ENCODE results near the gene C12orf50. TPM values are rescaled to one million over a fixed set of nuclear protein-coding genes. Genes with fewer than 3 reads are reported as not detected.
"Not testable (repeated sequence)": the region's sequence is repeated elsewhere in the genome, so short reads cannot be mapped to it uniquely, and the experiment has no call there.

C12orf50 gene, protein sequence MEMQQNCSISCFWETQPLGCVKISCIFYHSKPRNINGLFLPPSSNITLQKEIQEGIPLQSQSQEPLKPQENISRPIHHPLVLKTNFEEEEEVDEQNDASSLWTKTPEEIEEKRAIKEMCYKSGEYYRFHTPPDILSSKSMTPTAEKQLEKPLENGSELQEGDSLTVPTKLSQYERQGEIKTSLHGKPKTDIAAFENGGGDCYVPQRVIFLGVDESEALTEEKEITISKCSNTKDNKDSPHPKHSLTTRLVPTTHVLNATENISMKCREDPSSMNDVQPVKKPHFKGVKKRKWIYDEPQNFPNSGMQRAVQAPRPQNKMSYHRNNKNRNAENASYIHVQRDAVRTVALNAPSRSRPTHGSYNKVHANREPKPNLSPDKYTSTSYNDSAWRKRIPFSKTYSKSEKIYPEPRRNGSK
- total RNA-seq, result 0.05 TPM
- long read RNA-seq, result 0 reads

- ATAC-seq, result no peak
- DNase-seq (ENCODE audit: missing footprints), result no peak
- intact Hi-C loops (cut with DNase I), result no loop called here
These were observed at the start of gene C12orf50 for GRCh38 chr12:88029093-88029665. TSS of gene C12orf50 (minus strand) at chr12:88029401. CDS start at chr12:88026962, 2,439 bp downstream.

- ATAC-seq, result no peak
- intact Hi-C loops (cut with DNase I), result no loop called here
- DNase-seq (ENCODE audit: missing footprints), result no peak
These were observed 38.1 kb upstream of the C12orf50 start for GRCh38 chr12:88067301-88067700.

DNA sequence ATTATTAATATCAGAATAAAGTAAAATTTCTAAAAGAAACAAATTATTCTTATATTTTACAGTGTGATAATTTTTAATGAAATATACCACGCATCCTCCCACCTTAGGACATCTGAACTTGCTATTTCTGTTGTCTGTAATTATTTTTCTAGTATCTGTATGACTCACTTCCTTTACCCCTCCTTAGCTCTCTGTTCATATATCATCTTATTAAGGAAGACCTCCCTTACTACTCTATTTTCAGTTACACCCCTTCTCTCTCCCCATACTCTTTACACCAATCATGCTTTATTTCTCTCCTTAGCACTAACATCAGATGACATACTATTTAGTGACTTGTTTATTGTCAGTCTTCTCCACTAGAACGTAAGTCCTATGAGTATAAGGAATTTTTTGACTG lies 34.2 kb upstream of the C12orf50 start:
- no peak for DNase-seq (ENCODE audit: missing footprints)
- intact Hi-C loops (cut with DNase I), result no loop called here

GRCh38 chr12:88062474-88062873 lies 33.3 kb upstream of the C12orf50 start:
- intact Hi-C loops (cut with DNase I), result no loop called here
- ATAC-seq (no peak), DNase-seq (ENCODE audit: missing footprints) (no peak)

More for the DNA sequence above, 34.2 kb upstream of the C12orf50 start:
- no peak for ATAC-seq

DNA sequence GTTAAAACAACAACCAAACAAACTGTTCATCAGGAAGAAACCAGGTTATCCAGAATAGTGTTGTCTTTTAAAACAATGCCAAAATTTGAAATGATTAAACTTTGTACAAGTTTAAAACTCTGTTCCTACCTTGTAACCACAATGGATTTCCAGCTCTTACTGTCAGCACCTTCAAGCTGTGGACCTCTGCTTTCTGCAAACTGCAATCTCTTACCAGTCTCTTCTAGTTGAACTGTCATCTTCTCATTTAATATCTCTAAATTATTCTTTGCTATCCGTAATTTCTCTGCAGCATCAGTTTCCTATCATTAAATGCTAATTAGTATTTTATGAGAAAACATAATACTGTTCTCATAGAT lies 29.5 kb upstream of the C12orf50 start:
- intact Hi-C loops (cut with DNase I), result no loop called here
- ATAC-seq (peak; percentile 68), DNase-seq (ENCODE audit: missing footprints) (no peak)

DNA sequence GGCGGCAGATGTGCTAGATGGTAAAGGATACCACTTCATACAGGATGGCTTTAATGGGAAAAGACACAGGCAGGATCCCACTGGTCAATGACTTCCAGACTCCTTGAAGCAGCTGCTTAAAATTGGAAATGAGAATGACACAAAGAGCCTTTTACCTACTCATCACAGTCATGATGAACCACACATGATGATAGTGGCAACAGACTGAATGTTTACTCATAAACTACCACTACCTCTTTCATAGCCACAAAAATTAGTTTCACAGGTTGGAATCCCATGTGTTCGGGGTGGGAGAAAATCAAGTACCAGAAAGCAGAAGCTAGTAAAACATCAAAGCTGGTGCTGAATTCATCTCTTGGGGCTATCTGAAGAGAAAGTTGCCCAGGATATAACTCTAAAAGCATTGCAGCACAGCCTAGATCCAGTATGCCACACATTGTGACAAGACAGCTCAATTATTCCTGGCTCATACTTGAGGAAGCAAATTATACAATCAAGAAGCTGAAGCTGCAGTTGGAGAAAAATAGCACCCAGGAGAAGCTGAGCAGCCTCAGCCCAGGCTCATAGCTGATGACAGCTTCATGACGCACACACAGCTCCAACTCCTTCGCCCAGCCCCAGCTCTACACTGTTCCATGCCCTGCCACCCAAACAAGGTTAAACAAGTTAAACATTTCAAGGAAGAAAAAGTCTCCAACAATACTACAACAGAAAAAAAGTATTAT lies 29.0 kb upstream of the C12orf50 start:
- DNase-seq (ENCODE audit: missing footprints), result peak; percentile 62
- intact Hi-C loops (cut with DNase I), result no loop called here
- ATAC-seq, result peak; percentile 99

GRCh38 chr12:88056571-88056970 lies 27.4 kb upstream of the C12orf50 start:
- intact Hi-C loops (cut with DNase I), result no loop called here
- no peak for DNase-seq (ENCODE audit: missing footprints)
- ATAC-seq, result no peak

DNA sequence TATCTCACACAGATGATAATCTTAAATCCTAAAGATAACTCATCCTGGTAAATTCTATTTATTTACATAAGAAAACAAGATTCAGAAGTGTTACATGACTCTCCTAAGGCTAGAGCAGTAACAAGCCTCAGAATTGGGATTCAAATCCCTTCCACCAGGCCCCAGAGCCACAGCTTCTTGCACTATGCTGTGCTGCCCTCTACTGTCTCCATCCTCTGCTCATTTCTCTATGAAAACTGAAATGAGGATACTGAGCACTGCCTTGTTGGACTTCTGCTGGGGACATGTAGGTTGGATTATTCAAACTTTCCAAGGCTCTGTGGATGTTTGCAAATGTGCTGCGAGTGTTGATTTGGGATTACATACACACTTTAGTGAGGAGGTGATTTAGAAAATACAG lies 23.5 kb upstream of the C12orf50 start:
- ATAC-seq, result peak; percentile 46
- intact Hi-C loops (cut with DNase I), result no loop called here
- DNase-seq (ENCODE audit: missing footprints), result no peak

GRCh38 chr12:88044035-88044434 lies 14.8 kb upstream of the C12orf50 start:
- intact Hi-C loops (cut with DNase I), result no loop called here
- no peak for ATAC-seq

DNA sequence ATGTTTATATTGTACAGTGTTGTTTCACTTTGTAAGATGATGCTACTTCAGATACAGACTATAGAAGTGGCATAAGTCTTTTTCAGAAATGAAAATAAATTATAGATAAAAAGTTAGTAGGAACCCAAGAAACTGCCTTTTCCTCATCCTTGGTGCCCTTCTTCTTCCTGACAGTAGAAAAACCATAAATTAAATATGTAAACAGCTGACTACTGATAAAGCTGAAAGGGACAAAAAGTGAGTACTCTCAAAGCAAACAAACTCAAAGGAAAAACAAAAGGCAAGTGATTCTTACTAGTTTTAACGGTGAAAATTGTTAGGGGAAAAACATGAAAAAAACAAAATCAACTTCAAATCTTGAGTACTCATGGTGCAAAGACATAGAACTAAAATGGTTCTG lies 8.6 kb upstream of the C12orf50 start:
- DNase-seq (ENCODE audit: missing footprints) (no peak), ATAC-seq (no peak)
- intact Hi-C loops (cut with DNase I), result no loop called here

More at GRCh38 chr12:88044035-88044434, 14.8 kb upstream of the C12orf50 start:
- no peak for DNase-seq (ENCODE audit: missing footprints)

GRCh38 chr12:88036353-88036965 lies 7.3 kb upstream of the C12orf50 start:
- no peak for ATAC-seq
- intact Hi-C loops (cut with DNase I), result no loop called here
- no peak for DNase-seq (ENCODE audit: missing footprints)

GRCh38 chr12:88035907-88036289 lies 6.7 kb upstream of the C12orf50 start:
- intact Hi-C loops (cut with DNase I), result loop anchor here (1.0 kb wide), 1 partner anchor 106 kb away; the partner anchor contains the start of genes CEP290 and TMTC3
- ATAC-seq (peak; percentile 3), DNase-seq (ENCODE audit: missing footprints) (no peak)

DNA sequence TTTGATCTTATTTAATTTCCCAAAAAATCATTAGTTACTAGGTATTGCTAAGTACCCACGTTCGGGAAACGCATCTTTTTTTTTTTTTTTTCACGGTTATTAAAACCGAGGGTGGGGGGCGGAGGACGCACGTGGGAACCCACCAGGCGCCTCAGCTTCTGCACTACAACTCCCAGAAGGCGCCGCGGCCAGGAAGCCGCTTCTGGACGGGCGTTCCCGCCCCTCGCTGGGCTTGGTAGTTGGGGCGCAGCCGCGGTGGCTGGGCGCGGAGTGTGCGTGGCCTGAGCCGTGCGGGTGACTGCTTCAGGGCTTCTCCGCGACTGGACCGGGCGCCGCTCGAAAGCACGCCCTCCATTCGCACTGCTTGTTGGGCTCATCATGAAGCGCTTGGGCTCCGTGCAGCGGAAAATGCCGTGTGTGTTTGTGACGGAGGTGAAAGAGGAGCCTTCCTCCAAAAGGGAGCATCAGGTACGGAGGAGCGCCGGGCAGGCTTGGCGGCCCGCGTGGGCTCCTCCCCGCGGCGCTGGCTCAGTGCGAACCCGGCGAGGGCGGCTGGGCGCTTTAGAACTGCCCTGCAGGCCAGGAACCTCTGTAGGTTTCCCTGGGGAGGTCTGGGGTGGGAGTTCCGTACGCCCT lies 6.2 kb upstream of the C12orf50 start:
- intact Hi-C loops (cut with DNase I), result loop anchor here (1.0 kb wide), 1 partner anchor 107 kb away; the partner anchor contains the start of genes CEP290 and TMTC3
- ATAC-seq, result peak; percentile 100
- peak; percentile 95 for DNase-seq (ENCODE audit: missing footprints)

- intact Hi-C loops (cut with DNase I); DNase-seq (ENCODE audit: missing footprints); ATAC-seq: not testable (repeated sequence)
These were observed 2.0 kb upstream of the C12orf50 start for GRCh38 chr12:88031161-88031560.

GRCh38 chr12:88026196-88026595 lies 3.0 kb downstream of the C12orf50 start:
- no peak for ATAC-seq
- intact Hi-C loops (cut with DNase I), result no loop called here
- DNase-seq (ENCODE audit: missing footprints), result no peak

DNA sequence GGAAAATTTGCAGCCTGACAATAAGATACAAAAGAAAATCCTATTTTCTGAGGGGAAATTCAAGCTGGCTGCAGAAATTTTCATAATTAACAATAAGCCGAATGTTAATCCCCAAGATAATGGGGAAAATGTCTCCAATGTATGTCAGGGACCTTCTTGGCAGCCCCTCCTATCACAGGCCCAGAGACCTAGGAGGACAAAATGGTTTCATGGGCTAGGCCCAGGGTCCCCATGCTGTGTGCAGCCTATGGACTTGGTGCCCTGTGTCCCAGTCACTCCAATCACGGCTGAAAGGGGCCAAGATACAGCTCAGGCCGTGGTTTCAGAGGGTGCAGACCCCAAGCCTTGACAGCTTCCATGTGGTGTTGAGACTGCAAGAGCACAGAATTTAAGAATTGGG lies 11.2 kb downstream of the C12orf50 start:
- ATAC-seq (no peak), DNase-seq (ENCODE audit: missing footprints) (no peak)
- intact Hi-C loops (cut with DNase I), result no loop called here

DNA sequence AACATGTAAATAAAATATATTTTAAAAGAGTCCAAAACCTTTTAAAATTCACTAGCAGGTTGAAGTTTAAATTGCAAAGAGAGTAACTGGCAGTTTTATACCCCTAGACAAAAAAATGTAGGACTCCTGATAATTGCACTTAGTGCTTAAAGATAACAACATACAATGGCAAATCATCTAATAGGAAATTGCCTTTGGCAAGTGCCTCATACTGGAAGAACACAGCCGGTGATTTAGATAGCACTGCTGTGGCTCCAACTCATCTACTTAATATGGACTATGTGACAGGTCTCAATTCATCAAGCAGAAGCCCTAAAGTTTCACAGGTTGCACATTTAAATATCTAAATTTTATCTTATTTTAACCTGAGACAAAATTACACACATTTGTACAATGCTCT lies 13.4 kb downstream of the C12orf50 start:
- DNase-seq (ENCODE audit: missing footprints) (no peak), ATAC-seq (no peak)
- intact Hi-C loops (cut with DNase I), result no loop called here

DNA sequence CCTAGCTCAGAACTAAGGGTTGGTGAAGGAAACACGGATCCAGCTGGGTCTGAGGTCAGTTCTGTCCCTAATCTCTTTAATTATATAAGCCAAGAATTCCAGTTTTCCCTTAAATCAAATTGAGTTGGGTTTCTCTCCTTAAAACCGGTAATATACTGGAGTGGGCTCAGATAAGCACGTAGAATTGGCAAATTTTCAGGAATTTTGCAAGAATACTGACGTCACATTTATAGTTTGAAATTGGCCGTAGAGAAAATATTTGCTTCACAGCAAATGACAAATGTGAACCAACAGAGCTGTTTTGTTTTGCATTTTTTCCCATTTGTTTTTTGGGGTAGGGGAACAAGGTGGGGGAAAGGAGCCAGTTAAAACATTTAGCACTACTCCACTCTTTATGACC lies 17.4 kb downstream of the C12orf50 start:
- intact Hi-C loops (cut with DNase I), result no loop called here
- no peak for ATAC-seq
- DNase-seq (ENCODE audit: missing footprints), result no peak

DNA sequence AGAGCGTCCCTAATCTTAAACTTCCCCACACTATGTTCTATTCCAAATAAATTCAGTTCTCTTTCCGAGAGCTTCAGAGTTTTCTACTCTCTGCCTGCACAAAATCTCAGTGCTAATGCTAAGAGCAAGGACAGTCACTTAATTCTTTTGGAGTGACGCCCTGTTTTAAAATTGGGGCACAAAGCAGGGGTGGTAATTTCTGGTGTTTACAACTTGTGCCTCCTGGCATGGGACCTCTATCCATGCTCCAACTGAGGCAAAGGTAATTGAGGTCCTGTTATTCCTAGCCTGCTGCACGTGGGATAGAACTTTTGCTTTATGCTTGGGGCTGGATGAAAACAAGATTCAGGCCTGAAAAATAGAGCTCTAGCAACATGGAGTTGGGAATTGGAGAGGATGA lies 22.9 kb downstream of the C12orf50 start:
- ATAC-seq (no peak), DNase-seq (ENCODE audit: missing footprints) (no peak)
- intact Hi-C loops (cut with DNase I), result no loop called here
